Measurements from ENCODE around the gene ACTL8.

ACTL8 gene, protein sequence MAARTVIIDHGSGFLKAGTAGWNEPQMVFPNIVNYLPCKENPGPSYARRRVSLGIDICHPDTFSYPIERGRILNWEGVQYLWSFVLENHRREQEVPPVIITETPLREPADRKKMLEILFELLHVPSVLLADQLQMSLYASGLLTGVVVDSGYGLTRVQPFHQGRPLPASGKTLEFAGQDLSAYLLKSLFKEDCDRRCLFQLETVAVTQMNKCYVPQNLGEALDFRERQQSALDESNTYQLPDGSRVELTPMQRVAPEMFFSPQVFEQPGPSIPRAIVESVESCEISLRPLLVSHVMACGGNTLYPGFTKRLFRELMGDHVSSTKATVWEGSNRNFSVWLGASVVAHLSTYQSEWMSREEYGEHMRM
- long read RNA-seq, transcript ACTL8-201 (3 exons, 1,861 nt), result major isoform, 632 of 793 reads
- long read RNA-seq, partial matches to known transcripts, result 3 of 793 reads
- long read RNA-seq, other reads (novel, unspliced or antisense), result 154 of 793 reads

DNA sequence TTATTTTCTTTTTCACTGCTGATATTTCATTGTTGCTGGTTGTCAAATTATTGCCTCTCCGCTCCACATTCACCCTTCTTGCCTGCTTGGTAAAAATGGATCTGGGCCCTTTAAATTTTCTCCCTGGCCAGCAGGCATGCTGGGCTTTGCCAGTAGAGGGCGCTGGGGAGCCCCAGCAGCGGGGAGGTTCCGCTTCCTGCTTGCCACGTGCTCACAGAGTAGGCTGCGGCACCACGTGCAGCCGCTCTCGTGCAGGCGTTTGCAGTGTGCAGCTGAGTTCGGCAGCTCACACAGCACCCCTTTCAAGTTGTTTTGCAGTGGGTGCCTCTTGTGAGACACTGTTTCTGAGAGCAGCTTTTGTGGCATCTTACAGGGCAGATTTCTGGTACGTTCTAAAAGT, at the start of gene ACTL8:
ACTL8 (plus strand) TSS at position 214 of the 400 bp plus-strand sequence. CDS start 67,676 bp downstream, outside the sequence.
- Histone ChIP-seq H3K27me3 (ENCODE audit: insufficient read depth, poor library complexity, severe bottlenecking) (no peaks in the 10 kb centered on the region), H3K4me3 (replicated peaks; ENCODE audit: insufficient read depth, low read length) (no peak within 1 kb of the TSS), H3K27ac (replicated peaks) (no peak within 1 kb of the TSS)
- TF ChIP-seq, protein P1, sequence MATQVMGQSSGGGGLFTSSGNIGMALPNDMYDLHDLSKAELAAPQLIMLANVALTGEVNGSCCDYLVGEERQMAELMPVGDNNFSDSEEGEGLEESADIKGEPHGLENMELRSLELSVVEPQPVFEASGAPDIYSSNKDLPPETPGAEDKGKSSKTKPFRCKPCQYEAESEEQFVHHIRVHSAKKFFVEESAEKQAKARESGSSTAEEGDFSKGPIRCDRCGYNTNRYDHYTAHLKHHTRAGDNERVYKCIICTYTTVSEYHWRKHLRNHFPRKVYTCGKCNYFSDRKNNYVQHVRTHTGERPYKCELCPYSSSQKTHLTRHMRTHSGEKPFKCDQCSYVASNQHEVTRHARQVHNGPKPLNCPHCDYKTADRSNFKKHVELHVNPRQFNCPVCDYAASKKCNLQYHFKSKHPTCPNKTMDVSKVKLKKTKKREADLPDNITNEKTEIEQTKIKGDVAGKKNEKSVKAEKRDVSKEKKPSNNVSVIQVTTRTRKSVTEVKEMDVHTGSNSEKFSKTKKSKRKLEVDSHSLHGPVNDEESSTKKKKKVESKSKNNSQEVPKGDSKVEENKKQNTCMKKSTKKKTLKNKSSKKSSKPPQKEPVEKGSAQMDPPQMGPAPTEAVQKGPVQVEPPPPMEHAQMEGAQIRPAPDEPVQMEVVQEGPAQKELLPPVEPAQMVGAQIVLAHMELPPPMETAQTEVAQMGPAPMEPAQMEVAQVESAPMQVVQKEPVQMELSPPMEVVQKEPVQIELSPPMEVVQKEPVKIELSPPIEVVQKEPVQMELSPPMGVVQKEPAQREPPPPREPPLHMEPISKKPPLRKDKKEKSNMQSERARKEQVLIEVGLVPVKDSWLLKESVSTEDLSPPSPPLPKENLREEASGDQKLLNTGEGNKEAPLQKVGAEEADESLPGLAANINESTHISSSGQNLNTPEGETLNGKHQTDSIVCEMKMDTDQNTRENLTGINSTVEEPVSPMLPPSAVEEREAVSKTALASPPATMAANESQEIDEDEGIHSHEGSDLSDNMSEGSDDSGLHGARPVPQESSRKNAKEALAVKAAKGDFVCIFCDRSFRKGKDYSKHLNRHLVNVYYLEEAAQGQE (IDR thresholded peaks at IDR 0.05; ENCODE audit: insufficient replicate concordance, low read depth), result no peak
- TF ChIP-seq GABPA (IDR thresholded peaks at IDR 0.05; ENCODE audit: low read depth) (peak; percentile 58), SPI1 (IDR thresholded peaks at IDR 0.05; ENCODE audit: borderline replicate concordance, low read depth) (no peak), POLR2AphosphoS5 (IDR thresholded peaks at IDR 0.05; ENCODE audit: low read depth) (no peak)
- TF ChIP-seq, protein P2, sequence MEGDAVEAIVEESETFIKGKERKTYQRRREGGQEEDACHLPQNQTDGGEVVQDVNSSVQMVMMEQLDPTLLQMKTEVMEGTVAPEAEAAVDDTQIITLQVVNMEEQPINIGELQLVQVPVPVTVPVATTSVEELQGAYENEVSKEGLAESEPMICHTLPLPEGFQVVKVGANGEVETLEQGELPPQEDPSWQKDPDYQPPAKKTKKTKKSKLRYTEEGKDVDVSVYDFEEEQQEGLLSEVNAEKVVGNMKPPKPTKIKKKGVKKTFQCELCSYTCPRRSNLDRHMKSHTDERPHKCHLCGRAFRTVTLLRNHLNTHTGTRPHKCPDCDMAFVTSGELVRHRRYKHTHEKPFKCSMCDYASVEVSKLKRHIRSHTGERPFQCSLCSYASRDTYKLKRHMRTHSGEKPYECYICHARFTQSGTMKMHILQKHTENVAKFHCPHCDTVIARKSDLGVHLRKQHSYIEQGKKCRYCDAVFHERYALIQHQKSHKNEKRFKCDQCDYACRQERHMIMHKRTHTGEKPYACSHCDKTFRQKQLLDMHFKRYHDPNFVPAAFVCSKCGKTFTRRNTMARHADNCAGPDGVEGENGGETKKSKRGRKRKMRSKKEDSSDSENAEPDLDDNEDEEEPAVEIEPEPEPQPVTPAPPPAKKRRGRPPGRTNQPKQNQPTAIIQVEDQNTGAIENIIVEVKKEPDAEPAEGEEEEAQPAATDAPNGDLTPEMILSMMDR (IDR thresholded peaks at IDR 0.05; ENCODE audit: insufficient read depth, low read length), result peak; percentile 32
- peak; percentile 43 to 60 for DNase-seq (ENCODE audit: low read depth in 1 of 2, low spot score in 1 of 2)

DNA sequence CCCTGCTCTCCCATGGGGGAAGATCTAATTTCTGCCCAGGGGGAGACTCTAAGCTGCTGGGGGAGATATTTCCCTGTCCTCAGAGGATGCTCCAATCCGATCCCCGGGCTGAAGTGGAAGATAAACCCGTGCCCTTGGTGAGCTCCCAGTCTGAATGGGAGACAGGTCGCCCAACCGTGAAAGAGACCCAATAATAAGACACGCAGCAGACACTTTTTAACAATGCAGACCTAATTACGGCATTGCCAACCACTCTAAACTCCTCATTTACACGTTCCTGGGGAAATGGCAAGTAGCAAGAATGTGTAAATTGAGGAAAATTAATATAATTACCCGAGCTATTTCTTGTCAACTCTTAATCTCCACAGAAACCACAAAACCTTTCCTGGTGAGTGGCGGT, 48.7 kb upstream of the ACTL8 start:
- no peak for DNase-seq (ENCODE audit: low read depth in 1 of 2, low spot score in 1 of 2)
- Histone ChIP-seq H3K27ac (replicated peaks) (no peak overlapping the region), H3K27me3 (ENCODE audit: insufficient read depth, poor library complexity, severe bottlenecking) (no peaks in the 10 kb centered on the region), H3K4me3 (replicated peaks; ENCODE audit: insufficient read depth, low read length) (no peak overlapping the region)
- TF ChIP-seq, protein P1 (IDR thresholded peaks at IDR 0.05; ENCODE audit: insufficient replicate concordance, low read depth), result no peak
- no peak for TF ChIP-seq POLR2AphosphoS5 (IDR thresholded peaks at IDR 0.05; ENCODE audit: low read depth)
- TF ChIP-seq, protein P2 (IDR thresholded peaks at IDR 0.05; ENCODE audit: insufficient read depth, low read length), result no peak
- TF ChIP-seq SPI1 (IDR thresholded peaks at IDR 0.05; ENCODE audit: borderline replicate concordance, low read depth), result no peak
- TF ChIP-seq GABPA (IDR thresholded peaks at IDR 0.05; ENCODE audit: low read depth), result no peak

DNA sequence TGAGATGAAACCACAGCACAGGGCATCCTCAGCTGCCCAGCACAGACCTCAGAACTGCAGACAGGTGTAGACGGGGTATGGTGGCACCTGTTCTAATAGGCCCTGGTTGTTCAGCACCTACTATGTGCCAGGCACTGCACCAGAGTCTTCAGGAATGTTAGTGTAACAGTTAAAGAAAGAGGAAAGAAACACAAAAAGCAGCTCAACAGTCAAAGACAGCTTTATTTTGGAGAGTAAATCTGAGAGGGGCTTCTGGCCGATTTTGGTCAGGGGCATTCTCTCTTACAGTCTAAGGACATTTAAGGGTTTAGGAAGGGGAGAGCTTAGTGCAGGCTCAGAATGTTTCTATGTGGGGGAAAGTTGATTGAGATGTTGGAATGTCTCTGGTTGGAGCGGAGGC, 45.2 kb upstream of the ACTL8 start:
- Histone ChIP-seq H3K4me3 (replicated peaks; ENCODE audit: insufficient read depth, low read length) (no peak overlapping the region), H3K27ac (replicated peaks) (no peak overlapping the region), H3K27me3 (ENCODE audit: insufficient read depth, poor library complexity, severe bottlenecking) (no peaks in the 10 kb centered on the region)
- DNase-seq (ENCODE audit: low read depth in 1 of 2, low spot score in 1 of 2), result no peak
- no peak for TF ChIP-seq SPI1 (IDR thresholded peaks at IDR 0.05; ENCODE audit: borderline replicate concordance, low read depth)
- TF ChIP-seq, protein P2 (IDR thresholded peaks at IDR 0.05; ENCODE audit: insufficient read depth, low read length), result no peak
- no peak for TF ChIP-seq GABPA (IDR thresholded peaks at IDR 0.05; ENCODE audit: low read depth)
- TF ChIP-seq POLR2AphosphoS5 (IDR thresholded peaks at IDR 0.05; ENCODE audit: low read depth), result no peak
- TF ChIP-seq, protein P1 (IDR thresholded peaks at IDR 0.05; ENCODE audit: insufficient replicate concordance, low read depth), result no peak
